Mesenchymal stem cell (in vitro differentiated cells and primary cell): ENCODE results near the gene CDC42EP3.
A peak's percentile ranks its signal among the peaks of the same experiment; 100 is the strongest.

Experiments used
- DNase-seq: peaks from one replicate; pipeline ENCODE4 v3.0.0-alpha.2; 2013
- H2AFZ ChIP-seq: one replicate; pipeline ENCODE4 v1.6.1; 2013; ENCODE audit warnings: low read depth, mild to moderate bottlenecking, control low read depth, inconsistent platforms, low read length, moderate library complexity
- H2AK5ac ChIP-seq: 2 replicates; pipeline ENCODE4 v1.6.1; 2013; ENCODE audit warnings: low read length, moderate library complexity, mild to moderate bottlenecking, inconsistent platforms; ENCODE audit not compliant: severe bottlenecking
- H2BK120ac ChIP-seq: one replicate; pipeline ENCODE4 v1.6.1; 2013; ENCODE audit warnings: low read depth, mild to moderate bottlenecking, inconsistent platforms, low read length, moderate library complexity
- H2BK12ac ChIP-seq, 2 experiments: one replicate each; pipeline ENCODE4 v1.6.1; 2013; ENCODE audit warnings: inconsistent platforms in 2 of 2, low read length in 2 of 2, mild to moderate bottlenecking in 2 of 2, moderate library complexity in 2 of 2, control low read depth in 1 of 2
- H2BK15ac ChIP-seq: one replicate; pipeline ENCODE4 v1.6.1; 2013; ENCODE audit warnings: mild to moderate bottlenecking, low read depth, inconsistent platforms; ENCODE audit not compliant: poor library complexity, severe bottlenecking
- H2BK5ac ChIP-seq: 2 replicates; pipeline ENCODE4 v1.6.1; 2013; ENCODE audit warnings: low read depth, mild to moderate bottlenecking, low read length, control low read depth, inconsistent platforms; ENCODE audit not compliant: poor library complexity, severe bottlenecking
- H3K14ac ChIP-seq, 2 experiments: one replicate each; pipeline ENCODE4 v1.6.1; 2013; ENCODE audit warnings: inconsistent platforms in 2 of 2, low read length in 2 of 2, control low read depth in 1 of 2, mild to moderate bottlenecking in 1 of 2, moderate library complexity in 1 of 2
- H3K18ac ChIP-seq, 2 experiments: one replicate each; pipeline ENCODE4 v1.6.1; 2013; ENCODE audit warnings: inconsistent platforms in 2 of 2, low read length in 2 of 2, control low read depth in 1 of 2, low read depth in 1 of 2, mild to moderate bottlenecking in 1 of 2
- H3K23ac ChIP-seq, 2 experiments: one replicate each; pipeline ENCODE4 v1.6.1; 2013; ENCODE audit warnings: inconsistent platforms in 2 of 2, low read length in 2 of 2, mild to moderate bottlenecking in 2 of 2, moderate library complexity in 2 of 2, control low read depth in 1 of 2
- H3K27ac ChIP-seq: 2 replicates; pipeline ENCODE4 v1.5.1; 2013; ENCODE audit warnings: mild to moderate bottlenecking, moderate library complexity, low read length, control low read depth, inconsistent platforms; ENCODE audit not compliant: poor library complexity, severe bottlenecking
- H3K27me3 ChIP-seq, 2 experiments: 2 replicates each; pipeline versions ENCODE4 v1.6.1 to v1.7.0; 2013; ENCODE audit warnings: low read length in 2 of 2, mild to moderate bottlenecking in 2 of 2, moderate library complexity in 2 of 2, control low read depth in 1 of 2, inconsistent platforms in 1 of 2; ENCODE audit not compliant: control insufficient read depth in 1 of 2, insufficient read depth in 1 of 2
- H3K36me3 ChIP-seq, 2 experiments: 2 replicates each; pipeline versions ENCODE4 v1.6.1 to v1.7.0; 2013; ENCODE audit warnings: low read length in 2 of 2, control low read depth in 1 of 2, inconsistent platforms in 1 of 2, low read depth in 1 of 2, mild to moderate bottlenecking in 1 of 2; ENCODE audit not compliant: insufficient read depth in 2 of 2, control insufficient read depth in 1 of 2
- H3K4ac ChIP-seq, 2 experiments: one replicate each; pipeline ENCODE4 v1.6.1; 2013; ENCODE audit warnings: inconsistent platforms in 2 of 2, low read length in 2 of 2, mild to moderate bottlenecking in 2 of 2, moderate library complexity in 2 of 2, control low read depth in 1 of 2, low read depth in 1 of 2
- H3K4me1 ChIP-seq: 2 replicates; pipeline ENCODE4 v1.6.1; 2013; ENCODE audit warnings: low read depth, low read length, control low read depth; ENCODE audit not compliant: control insufficient read depth, insufficient read depth
- H3K4me2 ChIP-seq: 2 replicates; pipeline ENCODE4 v1.6.1; 2013; ENCODE audit warnings: low read length, mild to moderate bottlenecking, inconsistent platforms; ENCODE audit not compliant: poor library complexity, severe bottlenecking
- H3K4me3 ChIP-seq, 2 experiments: 2 replicates each; pipeline versions ENCODE4 v1.5.1 to v1.7.0; 2013; ENCODE audit warnings: low read length in 2 of 2, mild to moderate bottlenecking in 2 of 2, control low read depth in 1 of 2, low read depth in 1 of 2; ENCODE audit not compliant: insufficient read depth in 1 of 2
- H3K79me1 ChIP-seq: replicated peaks from 2 replicates; pipeline ENCODE4 v1.6.1; 2013; ENCODE audit warnings: mild to moderate bottlenecking, control low read depth, low read length, inconsistent platforms; ENCODE audit not compliant: poor library complexity, severe bottlenecking
- H3K9ac ChIP-seq: 2 replicates; pipeline ENCODE4 v1.7.0; 2013; ENCODE audit warnings: mild to moderate bottlenecking, low read length, moderate library complexity
- H3K9me3 ChIP-seq: 2 replicates; pipeline ENCODE4 v1.7.0; 2013; ENCODE audit warnings: mild to moderate bottlenecking, low read length; ENCODE audit not compliant: control insufficient read depth
- H4K8ac ChIP-seq: one replicate; pipeline ENCODE4 v1.6.1; 2013; ENCODE audit warnings: inconsistent platforms, mild to moderate bottlenecking, low read length, moderate library complexity
- H4K91ac ChIP-seq: one replicate; pipeline ENCODE4 v1.6.1; 2013; ENCODE audit warnings: mild to moderate bottlenecking, low read length, inconsistent platforms
- WGBS: methylation state at CpG from one replicate; pipeline ENCODE4 v1.1.7; 2013; ENCODE audit warnings: mixed read lengths; 5-methylcytosine and 5-hydroxymethylcytosine counted together

Gene CDC42EP3

GRCh38 chr2:37641582-37642171 is 29.8 kb downstream of the CDC42EP3 start:
- Histone ChIP-seq H3K36me3 (peaks cover 14 to 37% of the 10 kb centered on the region in 2 experiments), H3K14ac (no peak overlapping the region), H3K18ac (peak overlapping the region in 1 of 2 experiments; percentile 2), H2BK12ac (no peak overlapping the region), H2AK5ac (no peak overlapping the region), H3K27ac (peak overlapping the region; percentile 65), H3K4ac (no peak overlapping the region), H2BK15ac (no peak overlapping the region), H3K9ac (peak overlapping the region; percentile 34), H2BK120ac (no peak overlapping the region), H3K27me3 (no peaks in the 10 kb centered on the region), H3K79me1 (peaks cover 7% of the 10 kb centered on the region), H3K4me2 (no peak overlapping the region), H4K91ac (no peak overlapping the region), H2BK5ac (no peak overlapping the region), H4K8ac (no peak overlapping the region), H2AFZ (no peak overlapping the region), H3K23ac (no peak overlapping the region), H3K4me3 (no peak overlapping the region), H3K9me3 (no peaks in the 10 kb centered on the region), H3K4me1 (peaks cover 7% of the 10 kb centered on the region)
- WGBS, result 39% methylated on average over 7 of the region's 7 CpGs
- peak; percentile 37 for DNase-seq

- Histone ChIP-seq H3K9ac (no peak overlapping the region), H3K9me3 (no peaks in the 10 kb centered on the region), H3K4ac (peak overlapping the region in 1 of 2 experiments; percentile 6), H4K8ac (no peak overlapping the region), H3K4me2 (no peak overlapping the region), H2AK5ac (no peak overlapping the region), H3K27ac (no peak overlapping the region), H3K27me3 (no peaks in the 10 kb centered on the region), H3K79me1 (peaks cover 6% of the 10 kb centered on the region), H2BK15ac (no peak overlapping the region), H3K36me3 (peaks cover 7 to 17% of the 10 kb centered on the region in 2 experiments), H3K18ac (peak overlapping the region in 1 of 2 experiments; percentile 13), H2BK5ac (no peak overlapping the region), H4K91ac (no peak overlapping the region), H3K23ac (no peak overlapping the region), H2BK120ac (no peak overlapping the region), H3K14ac (no peak overlapping the region), H3K4me3 (no peak overlapping the region), H3K4me1 (peaks cover 5% of the 10 kb centered on the region), H2AFZ (no peak overlapping the region), H2BK12ac (no peak overlapping the region)
- no peak for DNase-seq
- 97% methylated on average over 3 of the region's 3 CpGs for WGBS
These were observed 31.8 kb downstream of the CDC42EP3 start for GRCh38 chr2:37639631-37640030.

DNA sequence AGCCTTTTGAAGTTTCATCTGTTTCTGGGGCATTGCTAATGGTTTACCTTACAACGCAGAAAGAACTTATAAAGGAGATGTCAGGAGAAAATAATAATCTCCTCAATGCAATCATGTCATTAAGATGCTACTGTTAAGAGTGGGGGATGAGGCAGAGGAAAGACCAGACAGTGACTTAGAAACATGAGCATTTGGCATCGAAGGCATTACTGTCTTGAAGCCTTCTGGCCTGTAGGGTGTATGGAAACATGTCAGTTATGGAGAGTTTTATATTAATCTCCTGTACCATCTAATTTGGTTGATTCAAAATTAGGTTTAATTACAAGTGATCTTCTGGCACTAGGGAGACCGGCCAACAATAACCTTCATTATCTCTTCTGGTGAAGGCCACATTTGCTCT is 32.5 kb downstream of the CDC42EP3 start:
- 94% methylated on average over 3 of the region's 3 CpGs for WGBS
- no peak overlapping the region for H3K4me2 ChIP-seq
- DNase-seq, result no peak
- no peak overlapping the region for H2BK120ac ChIP-seq
- H3K9me3 ChIP-seq, result no peaks in the 10 kb centered on the region
- H2BK15ac ChIP-seq, result no peak overlapping the region
- H2AFZ ChIP-seq, result no peak overlapping the region
- no peak overlapping the region for H3K4me3 ChIP-seq
- H2BK5ac ChIP-seq, result no peak overlapping the region
- no peak overlapping the region for H3K4ac ChIP-seq
- peaks cover 3% of the 10 kb centered on the region for H3K4me1 ChIP-seq
- no peak overlapping the region for H2AK5ac ChIP-seq
- no peak overlapping the region for H3K18ac ChIP-seq
- no peaks in the 10 kb centered on the region for H3K27me3 ChIP-seq
- no peak overlapping the region for H3K14ac ChIP-seq
- no peak overlapping the region for H3K9ac ChIP-seq
- H4K8ac ChIP-seq, result no peak overlapping the region
- no peak overlapping the region for H2BK12ac ChIP-seq
- H4K91ac ChIP-seq, result no peak overlapping the region
- no peak overlapping the region for H3K23ac ChIP-seq
- peaks cover 4 to 11% of the 10 kb centered on the region in 2 experiments for H3K36me3 ChIP-seq
- peaks cover 3% of the 10 kb centered on the region for H3K79me1 ChIP-seq
- no peak overlapping the region for H3K27ac ChIP-seq

DNA sequence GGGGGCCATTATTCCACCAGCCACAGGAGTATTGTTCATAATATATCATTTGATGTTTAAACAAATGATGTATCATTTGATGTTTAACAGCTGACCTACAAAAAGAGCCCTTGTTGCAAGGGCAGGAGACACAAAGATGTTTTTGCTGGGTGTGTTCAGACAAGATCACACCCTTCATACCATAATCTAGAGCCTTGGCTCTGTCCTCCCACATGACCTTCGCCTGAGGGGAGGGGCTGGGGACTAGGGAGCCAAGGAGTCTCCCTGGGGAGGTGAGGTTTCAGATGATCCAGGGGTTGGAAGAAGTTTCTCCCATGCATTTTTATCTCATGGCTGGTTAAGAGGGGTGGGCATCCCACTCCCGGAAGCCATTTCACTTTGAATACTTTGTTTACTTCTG is 33.5 kb downstream of the CDC42EP3 start:
- Histone ChIP-seq H2AK5ac (no peak overlapping the region), H2BK120ac (no peak overlapping the region), H3K4me1 (peaks cover 2% of the 10 kb centered on the region), H4K8ac (no peak overlapping the region), H3K9me3 (no peaks in the 10 kb centered on the region), H3K18ac (no peak overlapping the region), H3K4me2 (no peak overlapping the region), H2BK5ac (no peak overlapping the region), H2AFZ (no peak overlapping the region), H3K9ac (no peak overlapping the region), H3K27me3 (no peaks in the 10 kb centered on the region), H3K4ac (no peak overlapping the region), H2BK12ac (no peak overlapping the region), H3K14ac (no peak overlapping the region), H2BK15ac (no peak overlapping the region), H3K36me3 (peaks cover 4% of the 10 kb centered on the region in 2 experiments), H3K27ac (no peak overlapping the region), H4K91ac (no peak overlapping the region), H3K4me3 (no peak overlapping the region), H3K79me1 (peaks cover 3% of the 10 kb centered on the region), H3K23ac (no peak overlapping the region)
- no peak for DNase-seq
- WGBS, result 100% methylated on average over 1 of the region's 2 CpGs
